ENCODE measurements around the gene ZSCAN23. TPM values are rescaled to one million over a fixed set of nuclear protein-coding genes. Genes with fewer than 3 reads are reported as not detected.

Gene ZSCAN23
- total RNA-seq, 6 donors from 2014 or later, result 0.91 to 6.3 (median 1.6) TPM

DNA sequence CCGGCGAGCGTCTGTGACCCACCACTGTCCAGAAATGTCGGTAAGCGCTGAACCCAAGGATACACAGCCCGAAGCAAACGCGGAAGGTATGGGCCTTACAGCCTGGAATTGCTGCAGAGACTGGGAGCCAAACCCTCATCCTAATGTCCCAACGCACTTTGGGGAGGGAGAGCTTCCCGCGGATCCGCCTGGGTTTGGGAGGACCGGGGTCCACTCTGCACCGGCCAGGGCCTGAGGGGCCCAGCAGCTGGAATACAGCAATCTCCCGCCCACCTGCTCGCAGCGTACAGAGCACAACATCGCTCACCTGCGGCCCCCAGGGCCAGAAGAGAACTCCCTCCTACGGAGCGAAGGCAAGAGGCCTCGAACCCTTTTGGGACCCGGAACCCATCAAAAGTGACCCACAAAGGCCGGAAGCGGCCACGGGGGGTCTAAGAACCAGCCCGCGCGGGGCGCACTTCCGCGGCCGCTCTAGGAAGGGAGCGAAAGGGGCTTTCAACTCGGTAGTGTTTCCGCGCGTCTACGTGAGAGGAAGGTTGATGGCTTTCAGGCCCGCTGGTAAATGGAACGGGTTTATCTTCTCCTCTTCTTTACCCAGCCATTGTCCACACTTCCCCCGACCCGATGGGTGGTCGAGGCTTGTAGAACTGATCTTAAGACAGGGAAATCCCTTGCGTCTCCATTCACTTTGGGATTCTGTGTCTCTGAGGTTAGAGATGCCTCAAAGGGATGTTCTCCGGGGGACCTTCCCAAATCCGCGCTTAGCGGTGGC is 43.8 kb downstream of the ZSCAN23 start, which contains the start of gene ZSCAN12:
ZSCAN12 (minus strand) TSS at position 398 of the 772 bp plus-strand sequence. CDS start 1,342 bp downstream, outside the sequence.
- WGBS, 2 donors, result 1 to 7% methylated on average over 14 to 47 of the region's 49 CpGs
- Histone ChIP-seq H3K9me3 (no peaks in the 10 kb centered on the region), H3K4me3 (peak within 1 kb of the TSS; percentile 55 to 89 (median 85)), H3K36me3 (peaks cover 0 to 28% (median 0%) of the 10 kb centered on the region in 4 donors), H3K4me1 (peaks cover 9 to 18% (median 13%) of the 10 kb centered on the region in 4 donors), H3K27ac (peak within 1 kb of the TSS; percentile 13 to 70 (median 60)), H3K27me3 (no peaks in the 10 kb centered on the region)
- no peak for TF ChIP-seq EP300 (IDR thresholded peaks at IDR 0.05)
- TF ChIP-seq, protein P1, sequence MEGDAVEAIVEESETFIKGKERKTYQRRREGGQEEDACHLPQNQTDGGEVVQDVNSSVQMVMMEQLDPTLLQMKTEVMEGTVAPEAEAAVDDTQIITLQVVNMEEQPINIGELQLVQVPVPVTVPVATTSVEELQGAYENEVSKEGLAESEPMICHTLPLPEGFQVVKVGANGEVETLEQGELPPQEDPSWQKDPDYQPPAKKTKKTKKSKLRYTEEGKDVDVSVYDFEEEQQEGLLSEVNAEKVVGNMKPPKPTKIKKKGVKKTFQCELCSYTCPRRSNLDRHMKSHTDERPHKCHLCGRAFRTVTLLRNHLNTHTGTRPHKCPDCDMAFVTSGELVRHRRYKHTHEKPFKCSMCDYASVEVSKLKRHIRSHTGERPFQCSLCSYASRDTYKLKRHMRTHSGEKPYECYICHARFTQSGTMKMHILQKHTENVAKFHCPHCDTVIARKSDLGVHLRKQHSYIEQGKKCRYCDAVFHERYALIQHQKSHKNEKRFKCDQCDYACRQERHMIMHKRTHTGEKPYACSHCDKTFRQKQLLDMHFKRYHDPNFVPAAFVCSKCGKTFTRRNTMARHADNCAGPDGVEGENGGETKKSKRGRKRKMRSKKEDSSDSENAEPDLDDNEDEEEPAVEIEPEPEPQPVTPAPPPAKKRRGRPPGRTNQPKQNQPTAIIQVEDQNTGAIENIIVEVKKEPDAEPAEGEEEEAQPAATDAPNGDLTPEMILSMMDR (IDR thresholded peaks at IDR 0.05), result peak; percentile 23 to 62 (median 44)
- peak; percentile 4 to 48 for TF ChIP-seq POLR2AphosphoS5 (IDR thresholded peaks at IDR 0.05)
- TF ChIP-seq POLR2A (IDR thresholded peaks at IDR 0.05), result peak in 2 of 4 donors; percentile 13 to 48
- ATAC-seq (ENCODE audit: low FRiP score in 2 of 2), result peak; percentile 95 to 99
- DNase-seq, result peak; percentile 84 to 96

DNA sequence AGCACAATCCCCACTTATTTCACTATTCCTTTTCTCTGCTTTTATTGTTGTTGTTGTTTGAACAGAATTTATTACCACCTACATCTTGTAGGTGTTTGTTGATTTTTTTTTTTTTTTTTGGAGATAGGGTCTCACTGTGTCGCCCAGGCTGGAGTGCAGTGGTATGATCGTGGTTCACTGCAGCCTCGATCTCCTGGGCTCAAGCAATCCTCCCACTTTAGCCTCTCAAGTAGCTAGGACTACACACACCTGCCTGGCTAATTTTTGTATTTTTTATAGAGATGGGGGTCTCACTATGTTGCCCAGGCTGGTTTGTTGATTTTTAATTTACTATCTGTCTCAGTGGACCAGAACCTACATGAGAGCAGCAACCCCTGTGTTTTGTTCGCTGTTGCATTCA is 47.4 kb downstream of the ZSCAN23 start:
- no peak overlapping the region for H3K27ac ChIP-seq
- WGBS, 2 donors, result 91 to 96% methylated on average over 4 of the region's 4 CpGs
- no peaks in the 10 kb centered on the region for H3K27me3 ChIP-seq
- TF ChIP-seq, protein P1 (IDR thresholded peaks at IDR 0.05), result no peak
- no peak for TF ChIP-seq POLR2AphosphoS5 (IDR thresholded peaks at IDR 0.05)
- no peak for TF ChIP-seq EP300 (IDR thresholded peaks at IDR 0.05)
- no peak for TF ChIP-seq POLR2A (IDR thresholded peaks at IDR 0.05)
- ATAC-seq (ENCODE audit: low FRiP score in 2 of 2) (no peak), DNase-seq (no peak)
- H3K9me3 ChIP-seq, result no peaks in the 10 kb centered on the region
- no peak overlapping the region for H3K4me3 ChIP-seq
- peaks cover 9 to 48% (median 17%) of the 10 kb centered on the region in 4 donors for H3K36me3 ChIP-seq
- peaks cover 9 to 18% (median 13%) of the 10 kb centered on the region in 4 donors for H3K4me1 ChIP-seq

DNA sequence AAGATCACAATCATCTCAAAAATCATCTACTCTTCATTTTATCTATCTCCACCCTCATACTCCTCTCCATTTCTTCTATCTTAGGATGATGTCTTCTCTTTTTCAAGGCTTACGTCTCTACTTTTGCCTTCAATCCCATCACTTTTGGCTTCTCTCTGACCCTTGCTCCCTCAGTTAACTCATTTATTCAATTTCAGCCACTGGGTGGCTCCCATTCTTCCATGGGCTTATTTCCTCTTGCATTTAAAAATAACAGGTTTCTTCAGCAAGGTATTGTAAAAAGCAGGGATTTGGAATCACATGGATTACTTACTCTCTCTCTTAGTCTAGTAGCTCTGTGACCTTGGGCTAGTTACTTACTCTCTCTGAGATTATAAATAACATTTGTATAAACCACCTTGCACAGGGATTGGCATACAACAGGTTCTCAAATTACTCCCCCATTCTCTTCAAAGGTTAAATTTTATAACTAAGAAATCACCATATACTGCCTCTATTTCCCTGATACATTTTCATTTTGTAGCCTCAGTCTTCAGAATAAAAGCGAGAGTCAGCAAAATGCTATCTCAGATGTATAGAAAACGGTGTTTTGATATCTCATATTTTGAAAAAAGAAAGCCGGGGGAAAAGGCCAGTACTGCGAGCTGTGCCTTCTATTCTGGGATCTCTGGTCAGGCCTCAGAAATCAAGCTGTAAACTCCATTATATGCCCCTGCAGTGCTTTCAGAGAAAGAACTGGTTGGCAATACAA is 49.2 kb downstream of the ZSCAN23 start:
- H3K4me3 ChIP-seq, result no peak overlapping the region
- peaks cover 4 to 18% (median 13%) of the 10 kb centered on the region in 4 donors for H3K4me1 ChIP-seq
- no peak for DNase-seq
- H3K36me3 ChIP-seq, result peaks cover 14 to 66% (median 34%) of the 10 kb centered on the region in 4 donors
- no peaks in the 10 kb centered on the region for H3K27me3 ChIP-seq
- no peak overlapping the region for H3K27ac ChIP-seq
- TF ChIP-seq POLR2AphosphoS5 (IDR thresholded peaks at IDR 0.05) (no peak), EP300 (IDR thresholded peaks at IDR 0.05) (no peak)
- TF ChIP-seq, protein P1 (IDR thresholded peaks at IDR 0.05), result no peak
- whole genome bisulfite sequencing, 2 donors, result 89 to 92% methylated on average over 5 of the region's 5 CpGs
- no peak for ATAC-seq (ENCODE audit: low FRiP score in 2 of 2)
- H3K9me3 ChIP-seq, result no peaks in the 10 kb centered on the region

DNA sequence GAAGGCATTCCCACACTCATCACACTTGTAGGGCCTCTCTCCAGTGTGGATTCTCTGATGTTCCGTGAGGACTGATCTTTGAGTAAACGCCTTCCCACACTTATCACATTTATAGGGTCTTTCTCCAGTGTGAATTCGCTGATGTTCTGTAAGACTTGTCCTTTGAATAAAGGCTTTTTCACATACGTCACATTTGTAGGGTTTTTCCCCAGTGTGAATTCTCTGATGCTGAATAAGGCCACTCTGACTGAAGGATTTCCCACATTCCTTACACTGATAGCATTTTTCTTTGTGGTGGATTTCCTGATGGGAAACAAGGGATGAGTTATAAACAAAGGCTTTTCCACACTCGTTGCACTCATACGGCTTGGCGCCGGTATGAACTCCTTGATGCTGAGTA is 52.6 kb downstream of the ZSCAN23 start:
- no peak for DNase-seq
- Histone ChIP-seq H3K4me1 (no peaks in the 10 kb centered on the region), H3K4me3 (no peak overlapping the region), H3K27me3 (no peaks in the 10 kb centered on the region), H3K9me3 (no peaks in the 10 kb centered on the region), H3K27ac (no peak overlapping the region), H3K36me3 (peaks cover 14 to 65% (median 37%) of the 10 kb centered on the region in 4 donors)
- WGBS, 2 donors, result 89 to 93% methylated on average over 8 of the region's 8 CpGs
- no peak for ATAC-seq (ENCODE audit: low FRiP score in 2 of 2)
- TF ChIP-seq EP300 (IDR thresholded peaks at IDR 0.05) (no peak), POLR2A (IDR thresholded peaks at IDR 0.05) (no peak), POLR2AphosphoS5 (IDR thresholded peaks at IDR 0.05) (no peak)
- TF ChIP-seq, protein P1 (IDR thresholded peaks at IDR 0.05), result no peak

Data from upper lobe of left lung (tissue), 6 donors.